OCI-LY7 (cell line): ENCODE results near the gene TRMT61A.

Source experiments
- EZH2phosphoT487 ChIP-seq: fragments of 200-600 bp; sonication (generic); IDR thresholded peaks from 2 replicates; pipeline ENCODE4 v1.6.1; 2018; ENCODE audit warnings: low read depth, borderline replicate concordance, mild to moderate bottlenecking, mixed run types, antibody characterized with exemption, low read length, moderate library complexity, mixed read lengths
- TF ChIP-seq, protein P1 (sequence below): fragments of 200-600 bp; sonication (generic); conservative IDR thresholded peaks from 2 replicates; pipeline ENCODE4 v1.5.1; 2014; ENCODE audit warnings: mild to moderate bottlenecking, antibody characterized with exemption, low read length, moderate library complexity, mixed read lengths

DNA sequence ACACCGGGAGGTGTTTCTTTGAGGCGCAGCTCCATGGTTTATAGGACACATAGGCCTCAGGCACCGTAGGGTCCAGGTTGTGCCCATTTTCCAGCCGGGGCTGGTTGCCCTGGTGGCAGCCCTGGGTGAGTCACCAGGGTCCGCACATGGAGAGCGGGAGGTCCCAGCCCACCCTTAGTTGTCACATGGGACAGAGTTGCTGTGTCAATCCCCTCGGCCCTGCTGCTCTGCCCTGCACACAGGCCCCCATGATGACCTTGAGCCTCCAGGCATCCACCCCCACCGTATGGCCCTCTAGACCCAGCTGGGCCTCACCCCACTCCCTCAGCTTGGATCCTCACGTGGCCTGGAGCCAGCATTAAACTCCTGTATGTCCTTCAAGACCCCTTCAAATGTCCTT is 7.7 kb downstream of the TRMT61A start:
- TF ChIP-seq, protein P1, sequence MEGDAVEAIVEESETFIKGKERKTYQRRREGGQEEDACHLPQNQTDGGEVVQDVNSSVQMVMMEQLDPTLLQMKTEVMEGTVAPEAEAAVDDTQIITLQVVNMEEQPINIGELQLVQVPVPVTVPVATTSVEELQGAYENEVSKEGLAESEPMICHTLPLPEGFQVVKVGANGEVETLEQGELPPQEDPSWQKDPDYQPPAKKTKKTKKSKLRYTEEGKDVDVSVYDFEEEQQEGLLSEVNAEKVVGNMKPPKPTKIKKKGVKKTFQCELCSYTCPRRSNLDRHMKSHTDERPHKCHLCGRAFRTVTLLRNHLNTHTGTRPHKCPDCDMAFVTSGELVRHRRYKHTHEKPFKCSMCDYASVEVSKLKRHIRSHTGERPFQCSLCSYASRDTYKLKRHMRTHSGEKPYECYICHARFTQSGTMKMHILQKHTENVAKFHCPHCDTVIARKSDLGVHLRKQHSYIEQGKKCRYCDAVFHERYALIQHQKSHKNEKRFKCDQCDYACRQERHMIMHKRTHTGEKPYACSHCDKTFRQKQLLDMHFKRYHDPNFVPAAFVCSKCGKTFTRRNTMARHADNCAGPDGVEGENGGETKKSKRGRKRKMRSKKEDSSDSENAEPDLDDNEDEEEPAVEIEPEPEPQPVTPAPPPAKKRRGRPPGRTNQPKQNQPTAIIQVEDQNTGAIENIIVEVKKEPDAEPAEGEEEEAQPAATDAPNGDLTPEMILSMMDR, result no peak
- no peak for TF ChIP-seq EZH2phosphoT487
